Myometrial cell (primary cell): ENCODE results near the gene GDF10. TPM values are rescaled to one million over a fixed set of nuclear protein-coding genes. Genes with fewer than 3 reads are reported as not detected.

ENCODE experiments used
- total RNA-seq: library from RNA; depleted of rRNA; stranded (reverse); fragments of >200 nt; gene quantifications from 2 replicates; pipeline ENCODE4 v1.2.3, GENCODE V29; 2015

The GDF10 gene, protein sequence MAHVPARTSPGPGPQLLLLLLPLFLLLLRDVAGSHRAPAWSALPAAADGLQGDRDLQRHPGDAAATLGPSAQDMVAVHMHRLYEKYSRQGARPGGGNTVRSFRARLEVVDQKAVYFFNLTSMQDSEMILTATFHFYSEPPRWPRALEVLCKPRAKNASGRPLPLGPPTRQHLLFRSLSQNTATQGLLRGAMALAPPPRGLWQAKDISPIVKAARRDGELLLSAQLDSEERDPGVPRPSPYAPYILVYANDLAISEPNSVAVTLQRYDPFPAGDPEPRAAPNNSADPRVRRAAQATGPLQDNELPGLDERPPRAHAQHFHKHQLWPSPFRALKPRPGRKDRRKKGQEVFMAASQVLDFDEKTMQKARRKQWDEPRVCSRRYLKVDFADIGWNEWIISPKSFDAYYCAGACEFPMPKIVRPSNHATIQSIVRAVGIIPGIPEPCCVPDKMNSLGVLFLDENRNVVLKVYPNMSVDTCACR
- not detected in 2 replicates for total RNA-seq

DNA sequence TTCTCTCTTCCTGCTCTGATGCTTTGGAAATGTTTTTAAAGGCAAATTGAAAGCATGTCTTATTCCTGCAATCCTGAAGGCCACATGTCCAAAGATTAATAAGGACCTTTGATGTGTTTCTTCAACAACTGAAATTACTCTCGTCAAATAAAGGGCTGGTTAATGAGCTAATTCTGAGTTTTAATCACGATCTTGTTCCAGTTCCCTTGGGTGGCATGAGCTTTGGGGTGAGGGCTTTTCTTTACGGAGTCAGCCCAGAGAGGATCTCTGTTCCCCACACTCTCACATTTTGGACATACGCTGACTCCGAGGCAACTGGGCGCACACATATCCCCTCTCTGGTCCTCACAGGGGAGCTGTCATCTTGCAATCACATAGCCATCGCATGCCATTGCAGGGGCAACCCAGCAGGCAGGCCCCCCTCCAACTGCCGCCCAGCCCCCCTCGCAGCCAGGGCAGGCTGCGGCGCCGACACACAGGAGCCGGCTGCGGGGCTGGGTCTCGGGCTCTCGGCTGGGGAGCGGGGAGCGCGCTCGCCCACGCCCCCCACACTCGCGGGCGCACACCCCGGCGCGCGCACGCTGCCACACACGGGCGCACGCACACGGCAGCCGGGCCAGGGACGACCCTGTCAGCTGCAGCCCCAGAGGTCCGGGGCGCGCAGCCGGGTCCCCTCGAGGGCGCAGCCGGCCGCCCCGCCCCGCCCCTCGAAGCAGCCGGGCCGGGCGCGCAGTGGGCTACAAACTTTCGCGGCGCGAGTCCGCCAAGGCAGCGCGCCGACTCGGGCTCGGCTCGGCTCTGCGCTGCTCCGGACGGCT lies at the start of gene GDF10:
TSS of gene GDF10 (plus strand) at position 587 of the 818 bp plus-strand sequence. CDS start 455 bp downstream, outside the sequence.

DNA sequence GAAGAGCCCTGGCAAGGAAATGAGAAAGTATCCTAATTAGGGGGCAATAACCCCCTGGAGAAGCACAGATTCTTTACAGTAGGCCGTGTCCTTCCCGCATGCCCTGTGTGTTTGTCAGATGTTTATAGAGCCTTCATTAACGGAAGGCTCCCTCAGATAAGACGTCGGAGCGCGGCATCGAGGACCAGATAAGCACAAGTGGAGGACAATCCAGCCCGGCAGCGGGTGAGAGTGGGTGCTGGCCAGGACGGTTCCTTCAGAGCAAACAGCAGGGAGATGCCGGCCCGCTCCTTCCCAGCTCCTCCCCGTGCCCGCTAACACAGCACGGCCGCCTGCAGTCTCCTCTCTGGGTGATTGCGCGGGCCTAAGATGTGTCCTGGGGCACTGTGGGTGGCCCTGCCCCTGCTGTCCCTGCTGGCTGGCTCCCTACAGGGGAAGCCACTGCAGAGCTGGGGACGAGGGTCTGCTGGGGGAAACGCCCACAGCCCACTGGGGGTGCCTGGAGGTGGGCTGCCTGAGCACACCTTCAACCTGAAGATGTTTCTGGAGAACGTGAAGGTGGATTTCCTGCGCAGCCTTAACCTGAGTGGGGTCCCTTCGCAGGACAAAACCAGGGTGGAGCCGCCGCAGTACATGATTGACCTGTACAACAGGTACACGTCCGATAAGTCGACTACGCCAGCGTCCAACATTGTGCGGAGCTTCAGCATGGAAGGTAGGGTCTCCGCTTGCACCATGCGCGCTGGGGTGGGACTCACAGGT lies 22.5 kb downstream of the GDF10 start, which contains the start of gene GDF2:
TSS of gene GDF2 (plus strand) at position 155 of the 762 bp plus-strand sequence. CDS start at position 370, 215 bp downstream.

GRCh38 chr10:47348138-47348651 lies 48.2 kb downstream of the GDF10 start, which contains the start of gene RBP3:
Gene RBP3 (plus strand): TSS chr10:47348363. CDS start chr10:47348485, 122 bp downstream.

Other genes starting within 250 kb of the GDF10 start
- gene GDF2, start 22.3 kb downstream of the GDF10 start, total RNA-seq: not detected in 2 replicates
- under 0.01 TPM in 1 of 2 replicates, not detected in the other for gene RBP3, start 48.2 kb downstream of the GDF10 start, total RNA-seq
- gene ZNF488, start 84.1 kb downstream of the GDF10 start, total RNA-seq: 0.29 TPM in 1 of 2 replicates, not detected in the other
- 1.8 and 5.5 TPM in 2 replicates for gene ANXA8, start 183.9 kb downstream of the GDF10 start, total RNA-seq
- gene FAM25G, start 191.5 kb downstream of the GDF10 start, total RNA-seq: not detected in 2 replicates
- 2.7 and 2.9 TPM in 2 replicates for gene AGAP9, start 223.4 kb downstream of the GDF10 start, total RNA-seq